Measurements from ENCODE around the gene ZNF239.
"Not testable (repeated sequence)": the region's sequence is repeated elsewhere in the genome, so short reads cannot be mapped to it uniquely, and the experiment has no call there.

- TF ChIP-seq CTCF (IDR thresholded peaks at IDR 0.05; ENCODE audit: poor library complexity, severe bottlenecking); TAF1 (IDR thresholded peaks at IDR 0.05; ENCODE audit: low read depth); EP300 (conservative IDR thresholded peaks at IDR 0.05; ENCODE audit: poor library complexity, severe bottlenecking); POLR2AphosphoS5 (IDR thresholded peaks at IDR 0.05); EZH2 (IDR thresholded peaks at IDR 0.05; ENCODE audit: borderline replicate concordance, insufficient read depth, low read length, poor library complexity, severe bottlenecking): not testable (repeated sequence)
Observed at GRCh38 chr10:43601576-43601975, 27.2 kb upstream of the ZNF239 start.

Data from neural cell (in vitro differentiated cells).